Measurements from ENCODE around the gene SUN5.

DNA sequence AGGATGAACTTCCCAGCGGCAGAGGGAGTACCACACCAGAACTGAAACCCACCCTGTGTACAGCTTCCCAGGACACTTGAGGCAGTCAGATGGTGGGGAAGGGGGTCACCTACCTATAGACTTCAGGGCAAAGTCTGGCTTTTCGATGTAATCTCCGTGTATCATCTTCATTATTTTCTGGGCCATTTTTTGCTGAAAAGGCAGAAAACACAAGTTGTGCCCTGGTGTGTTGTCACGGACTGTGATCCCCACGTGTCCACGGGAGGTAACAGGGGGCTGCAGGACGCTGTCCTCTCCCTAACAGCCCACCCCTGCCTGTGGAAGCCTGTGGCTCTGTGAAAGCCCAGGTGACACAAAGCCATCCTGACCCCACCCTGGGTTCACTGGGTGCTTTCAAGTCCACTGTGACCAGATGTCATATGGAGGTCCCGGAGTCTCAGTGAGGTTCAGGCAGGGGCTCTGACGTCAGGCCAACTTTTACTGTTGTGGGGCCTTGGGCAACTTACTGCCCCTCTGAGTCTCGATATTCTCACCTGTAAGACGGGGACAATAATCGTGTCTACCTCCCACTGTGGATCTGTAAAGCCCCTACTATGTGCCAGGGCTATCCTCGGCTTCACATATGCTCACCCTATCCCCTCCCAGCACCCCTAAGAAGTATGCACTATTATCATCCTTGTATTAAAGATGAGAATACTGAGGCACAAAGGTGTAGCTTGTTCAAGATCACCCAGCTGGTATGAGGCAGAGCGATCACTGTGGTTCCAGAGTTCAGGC, 14.5 kb downstream of the SUN5 start:
- TF ChIP-seq CTCF (IDR thresholded peaks at IDR 0.05) (no peak), EP300 (IDR thresholded peaks at IDR 0.05) (no peak), POLR2AphosphoS5 (IDR thresholded peaks at IDR 0.05) (no peak), POLR2A (IDR thresholded peaks at IDR 0.05) (no peak)

Data from sigmoid colon (tissue), 4 donors.